Aorta (tissue), 5 donors: ENCODE measurements around the gene SNRNP48. TPM values are rescaled to one million over a fixed set of nuclear protein-coding genes. Genes with fewer than 3 reads are reported as not detected.

ENCODE experiments used
- ATAC-seq: fragments of 200-7000 bp; cut with Tn5 transposase; one replicate; pipeline ENCODE4 v1.9.1; 2022; ENCODE audit warnings: moderate library complexity; ENCODE audit not compliant: low FRiP score
- DNase-seq, 2 donors: peaks; one replicate each; pipeline ENCODE4 v3.0.0-alpha.2; 2020
- H3K27ac ChIP-seq, 2 donors: one replicate each; pipeline ENCODE4 v1.5.1; 2013; ENCODE audit warnings: low read length in 2 of 2, mild to moderate bottlenecking in 2 of 2, moderate library complexity in 2 of 2, control low read depth in 1 of 2, inconsistent platforms in 1 of 2, low read depth in 1 of 2
- H3K27me3 ChIP-seq, 2 donors: one replicate each; pipeline ENCODE4 v1.6.1; 2013; ENCODE audit warnings: control low read depth in 1 of 2, low read length in 1 of 2, mild to moderate bottlenecking in 1 of 2, moderate library complexity in 1 of 2; ENCODE audit not compliant: insufficient read depth in 2 of 2, control insufficient read depth in 1 of 2
- H3K36me3 ChIP-seq, 2 donors: one replicate each; pipeline ENCODE4 v1.6.1; 2013; ENCODE audit warnings: control low read depth in 1 of 2, low read length in 1 of 2, mild to moderate bottlenecking in 1 of 2; ENCODE audit not compliant: insufficient read depth in 2 of 2, control insufficient read depth in 1 of 2
- H3K4me1 ChIP-seq, 2 donors: one replicate each; pipeline ENCODE4 v1.6.1; 2013; ENCODE audit warnings: low read length in 2 of 2, control low read depth in 1 of 2, mild to moderate bottlenecking in 1 of 2, moderate library complexity in 1 of 2; ENCODE audit not compliant: insufficient read depth in 2 of 2, control insufficient read depth in 1 of 2
- H3K4me3 ChIP-seq, 2 donors: one replicate each; pipeline ENCODE4 v1.5.1; 2013; ENCODE audit warnings: low read length in 2 of 2, control low read depth in 1 of 2, mild to moderate bottlenecking in 1 of 2
- H3K9me3 ChIP-seq: one replicate; pipeline ENCODE4 v1.6.1; 2013; ENCODE audit warnings: mild to moderate bottlenecking, low read length; ENCODE audit not compliant: control insufficient read depth
- WGBS, 2 donors: extraction: QIAGEN DNeasy Blood & Tissue Kit; methylation state at CpG; one replicate each; pipeline ENCODE4 v1.1.7; 2013; 5-methylcytosine and 5-hydroxymethylcytosine counted together
- intact Hi-C, 2 donors: fragments of 100-400 bp; cut with DNase I; formaldehyde crosslinking; loops; one replicate each; pipeline versions ENCODE4 v1.14.2 to v1.15.0; 2022
- polyA plus RNA-seq, 2 donors: library from polyadenylated mRNA; stranded (reverse); fragments of 200-250 nt; gene quantifications; one replicate each; pipeline ENCODE4 v1.2.3, GENCODE V29; 2013
- total RNA-seq, 2 donors: library from RNA; stranded (reverse); fragmentation: NEBNext Ultra II Directional; extraction: Animal tissue kit (Norgen Biotek cat#: 25700); gene quantifications; one replicate each; pipeline ENCODE4 v1.2.1, GENCODE V29; 2021
- donor health status: healthy with polysubstance abuse.
- donor health status: Bipolar disorder and iron deficiency.
- donor health status: DM: no; HTN: no; CAD: no.
- donor health status: DM: no; HTN: no; CAD: no.
- donor health status: DM: yes; HTN: yes; CAD: no.

The SNRNP48 gene
- total and polyA plus RNA-seq, 4 donors: 7.0 to 15.2 (median 8.4) TPM

GRCh38 chr6:7566617-7567173, 23.3 kb upstream of the SNRNP48 start:
- Histone ChIP-seq H3K27ac (no peak overlapping the region), H3K27me3 (no peaks in the 10 kb centered on the region), H3K9me3 (no peaks in the 10 kb centered on the region), H3K4me1 (no peaks in the 10 kb centered on the region), H3K36me3 (no peaks in the 10 kb centered on the region), H3K4me3 (no peak overlapping the region)
- DNase-seq (no peak), ATAC-seq (no peak)
- intact Hi-C loops: no loop called here
- 95 to 96% methylated on average over 4 of the region's 4 CpGs for WGBS, 2 donors

DNA sequence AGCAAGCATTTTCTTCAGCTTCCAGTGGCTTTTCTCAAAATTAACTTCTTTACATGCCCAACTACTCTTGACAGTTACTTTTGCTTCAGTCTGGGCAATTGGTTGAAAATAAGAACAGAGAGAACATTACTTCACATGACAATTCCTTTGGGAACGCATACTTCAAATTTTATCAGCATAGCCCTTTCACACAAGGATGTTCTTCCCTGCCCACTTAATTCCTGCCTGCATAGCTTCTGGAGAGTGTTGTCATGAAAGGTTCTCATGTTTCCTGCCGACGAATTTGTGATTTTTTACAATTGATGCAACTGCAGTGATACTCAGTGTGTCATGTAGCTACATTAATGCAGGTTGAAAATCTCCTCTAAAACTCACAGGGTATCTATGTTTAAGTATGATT, 22.0 kb upstream of the SNRNP48 start:
- Histone ChIP-seq H3K4me3 (no peak overlapping the region), H3K27ac (no peak overlapping the region), H3K36me3 (no peaks in the 10 kb centered on the region), H3K9me3 (no peaks in the 10 kb centered on the region), H3K27me3 (no peaks in the 10 kb centered on the region), H3K4me1 (no peaks in the 10 kb centered on the region)
- WGBS, 2 donors: 15 to 26% methylated on average over 3 of the region's 3 CpGs
- ATAC-seq (no peak), DNase-seq (no peak)
- intact Hi-C loops: no loop called here

DNA sequence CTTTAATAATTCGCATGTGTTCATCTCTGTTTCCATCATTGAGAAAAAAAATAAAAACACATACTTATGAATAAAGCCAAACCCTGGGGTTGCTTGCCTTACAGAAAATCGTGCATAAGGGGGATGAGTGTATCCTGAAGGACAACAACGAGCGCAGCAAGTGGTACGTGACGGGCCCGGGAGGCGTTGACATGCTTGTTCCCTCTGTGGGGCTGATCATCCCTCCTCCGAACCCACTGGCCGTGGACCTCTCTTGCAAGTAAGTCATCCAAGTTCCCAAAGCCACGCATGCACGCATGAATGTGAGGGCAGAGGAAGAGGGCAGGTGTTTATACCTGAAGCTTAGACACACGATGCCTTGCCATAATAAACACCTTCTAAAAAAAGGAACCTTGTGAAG, 20.9 kb upstream of the SNRNP48 start:
- Histone ChIP-seq H3K36me3 (no peaks in the 10 kb centered on the region), H3K27me3 (no peaks in the 10 kb centered on the region), H3K4me3 (no peak overlapping the region), H3K27ac (no peak overlapping the region), H3K9me3 (no peaks in the 10 kb centered on the region), H3K4me1 (no peaks in the 10 kb centered on the region)
- DNase-seq (no peak), ATAC-seq (no peak)
- intact Hi-C loops: no loop called here
- 89 to 92% methylated on average over 13 of the region's 13 CpGs for WGBS, 2 donors

DNA sequence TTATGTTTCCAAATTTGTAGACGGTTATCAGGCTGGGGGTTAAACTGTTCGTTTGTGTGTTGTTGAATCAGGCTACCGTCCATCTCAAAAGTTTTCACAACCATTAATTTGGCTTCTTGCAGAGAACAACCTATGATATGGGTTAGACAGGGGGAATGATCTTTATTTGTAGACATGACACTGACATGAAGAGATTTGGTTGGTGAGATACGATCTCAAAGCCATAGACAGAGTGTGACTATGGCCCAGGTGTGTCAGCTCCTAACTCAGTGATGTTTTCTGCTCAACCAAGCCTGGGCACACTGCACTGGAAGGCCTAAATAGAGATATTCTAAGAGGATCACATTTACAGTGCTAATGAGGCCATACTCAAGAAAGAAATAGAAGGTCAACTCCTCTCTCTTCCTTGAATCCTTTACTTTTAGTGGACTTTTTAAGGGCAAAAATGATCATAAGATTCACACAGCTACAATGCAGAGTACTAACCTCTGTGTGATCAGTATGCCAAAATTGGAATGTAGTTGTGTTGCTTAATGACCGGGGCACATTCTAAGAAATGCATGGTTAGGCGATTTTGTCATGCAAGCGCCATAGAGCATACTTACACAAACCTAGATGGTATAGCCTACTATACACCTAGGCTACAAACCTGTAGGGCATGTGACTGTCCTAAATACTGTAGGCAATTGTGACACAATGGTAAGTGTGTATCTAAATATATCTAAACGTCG, 17.6 kb upstream of the SNRNP48 start:
- DNase-seq (no peak), ATAC-seq (no peak)
- 90 to 91% methylated on average over 9 of the region's 9 CpGs for WGBS, 2 donors
- Histone ChIP-seq H3K27ac (no peak overlapping the region), H3K4me1 (no peaks in the 10 kb centered on the region), H3K36me3 (no peaks in the 10 kb centered on the region), H3K4me3 (no peak overlapping the region), H3K9me3 (no peaks in the 10 kb centered on the region), H3K27me3 (no peaks in the 10 kb centered on the region)
- intact Hi-C loops: no loop called here

DNA sequence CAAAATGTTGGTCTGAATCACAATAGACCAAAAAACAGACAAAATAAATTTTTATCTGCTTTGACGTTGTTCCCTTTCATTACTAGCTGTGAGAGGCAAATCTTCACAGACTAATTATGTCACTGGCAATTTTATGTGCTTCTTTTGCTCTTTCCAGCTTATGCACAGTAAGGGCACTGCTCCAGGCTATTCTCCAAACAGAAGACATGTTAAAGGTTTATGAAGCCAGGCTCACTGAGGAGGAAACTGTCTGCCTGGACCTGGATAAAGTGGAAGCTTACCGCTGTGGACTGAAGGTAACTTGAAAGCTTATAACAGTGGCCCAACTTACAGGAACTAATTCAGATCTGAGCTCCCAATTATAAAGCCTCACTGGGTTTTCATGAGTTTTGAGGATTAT, 15.5 kb upstream of the SNRNP48 start:
- no peak for DNase-seq
- 79 to 81% methylated on average over 2 of the region's 2 CpGs for WGBS, 2 donors
- no peak overlapping the region for H3K4me3 ChIP-seq
- ATAC-seq: no peak
- H3K4me1 ChIP-seq: no peaks in the 10 kb centered on the region
- intact Hi-C loops: no loop called here
- H3K9me3 ChIP-seq: no peaks in the 10 kb centered on the region
- no peak overlapping the region for H3K27ac ChIP-seq
- H3K36me3 ChIP-seq: no peaks in the 10 kb centered on the region
- H3K27me3 ChIP-seq: peaks cover 0 to 1% of the 10 kb centered on the region in 2 donors

GRCh38 chr6:7578516-7578915, 11.5 kb upstream of the SNRNP48 start:
- peaks cover 0 to 1% of the 10 kb centered on the region in 2 donors for H3K27me3 ChIP-seq
- no peak overlapping the region for H3K27ac ChIP-seq
- H3K36me3 ChIP-seq: no peaks in the 10 kb centered on the region
- ATAC-seq: no peak
- H3K9me3 ChIP-seq: no peaks in the 10 kb centered on the region
- no peak overlapping the region for H3K4me3 ChIP-seq
- 0 to 43% methylated on average over 2 of the region's 2 CpGs for WGBS, 2 donors
- H3K4me1 ChIP-seq: no peaks in the 10 kb centered on the region
- DNase-seq: no peak
- intact Hi-C loops: no loop called here

GRCh38 chr6:7578931-7579330, 11.1 kb upstream of the SNRNP48 start:
- no peak for DNase-seq
- no peaks in the 10 kb centered on the region for H3K4me1 ChIP-seq
- ATAC-seq: no peak
- H3K4me3 ChIP-seq: no peak overlapping the region
- no peaks in the 10 kb centered on the region for H3K36me3 ChIP-seq
- peaks cover 0 to 1% of the 10 kb centered on the region in 2 donors for H3K27me3 ChIP-seq
- no peaks in the 10 kb centered on the region for H3K9me3 ChIP-seq
- H3K27ac ChIP-seq: no peak overlapping the region
- intact Hi-C loops: no loop called here
- WGBS, 2 donors: 10 to 15% methylated on average over 2 of the region's 2 CpGs

- Histone ChIP-seq H3K4me3 (no peak overlapping the region), H3K27me3 (peaks cover 0 to 1% of the 10 kb centered on the region in 2 donors), H3K36me3 (no peaks in the 10 kb centered on the region), H3K27ac (no peak overlapping the region), H3K4me1 (no peaks in the 10 kb centered on the region), H3K9me3 (no peaks in the 10 kb centered on the region)
- DNase-seq: no peak
- 94 to 95% methylated on average over 9 of the region's 9 CpGs for WGBS, 2 donors
- no peak for ATAC-seq
- intact Hi-C loops: no loop called here
Observed at GRCh38 chr6:7579851-7580250, 10.1 kb upstream of the SNRNP48 start.

DNA sequence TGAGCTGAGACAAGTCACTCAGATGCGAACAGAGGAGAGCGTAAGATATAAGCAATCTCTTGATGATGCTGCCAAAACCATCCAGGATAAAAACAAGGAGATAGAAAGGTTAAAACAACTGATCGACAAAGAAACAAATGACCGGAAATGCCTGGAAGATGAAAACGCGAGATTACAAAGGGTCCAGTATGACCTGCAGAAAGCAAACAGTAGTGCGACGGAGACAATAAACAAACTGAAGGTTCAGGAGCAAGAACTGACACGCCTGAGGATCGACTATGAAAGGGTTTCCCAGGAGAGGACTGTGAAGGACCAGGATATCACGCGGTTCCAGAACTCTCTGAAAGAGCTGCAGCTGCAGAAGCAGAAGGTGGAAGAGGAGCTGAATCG, 9.5 kb upstream of the SNRNP48 start:
- ATAC-seq: no peak
- Histone ChIP-seq H3K4me1 (no peaks in the 10 kb centered on the region), H3K9me3 (no peaks in the 10 kb centered on the region), H3K4me3 (no peak overlapping the region), H3K27me3 (peaks cover 0 to 1% of the 10 kb centered on the region in 2 donors), H3K36me3 (no peaks in the 10 kb centered on the region), H3K27ac (no peak overlapping the region)
- DNase-seq: no peak
- intact Hi-C loops: no loop called here
- WGBS, 2 donors: 91 to 93% methylated on average over 13 of the region's 13 CpGs
